ENCODE data around the gene ELL.

Gene ELL

GRCh38 chr19:18442941-18443340 lies 78.9 kb downstream of the ELL start:
- no peak for DNase-seq

- no peak for DNase-seq
Observed at GRCh38 chr19:18441804-18442788, 79.8 kb downstream of the ELL start.

GRCh38 chr19:18440936-18441803 lies 80.7 kb downstream of the ELL start:
- no peak for DNase-seq

DNA sequence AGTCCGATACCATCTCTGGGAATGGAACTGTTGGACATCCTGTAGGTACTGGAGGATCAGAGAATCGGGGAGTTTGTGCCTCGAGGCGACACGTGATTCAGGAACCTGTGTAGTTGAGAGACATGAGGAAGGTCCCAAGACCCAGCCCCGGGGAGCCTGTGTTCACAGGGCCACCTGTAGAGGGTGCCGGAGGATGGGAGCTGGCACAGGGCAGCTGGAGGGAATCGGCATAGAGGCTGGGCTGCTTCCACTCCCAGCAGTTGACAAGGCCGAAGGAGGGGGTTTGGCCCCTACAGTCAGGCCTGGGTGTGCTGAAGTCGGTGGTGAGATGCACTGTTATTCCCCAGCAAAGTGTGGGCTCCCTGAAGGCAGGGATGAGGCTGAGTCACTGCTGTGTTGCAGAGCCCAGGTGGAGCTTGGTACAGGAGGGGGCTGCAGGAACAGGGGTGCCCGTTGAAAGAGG lies 81.4 kb downstream of the ELL start:
- peak in 1 of 2 experiments; percentile 54 for DNase-seq

- DNase-seq: no peak
Observed at GRCh38 chr19:18439910-18440237, 82.0 kb downstream of the ELL start.

DNA sequence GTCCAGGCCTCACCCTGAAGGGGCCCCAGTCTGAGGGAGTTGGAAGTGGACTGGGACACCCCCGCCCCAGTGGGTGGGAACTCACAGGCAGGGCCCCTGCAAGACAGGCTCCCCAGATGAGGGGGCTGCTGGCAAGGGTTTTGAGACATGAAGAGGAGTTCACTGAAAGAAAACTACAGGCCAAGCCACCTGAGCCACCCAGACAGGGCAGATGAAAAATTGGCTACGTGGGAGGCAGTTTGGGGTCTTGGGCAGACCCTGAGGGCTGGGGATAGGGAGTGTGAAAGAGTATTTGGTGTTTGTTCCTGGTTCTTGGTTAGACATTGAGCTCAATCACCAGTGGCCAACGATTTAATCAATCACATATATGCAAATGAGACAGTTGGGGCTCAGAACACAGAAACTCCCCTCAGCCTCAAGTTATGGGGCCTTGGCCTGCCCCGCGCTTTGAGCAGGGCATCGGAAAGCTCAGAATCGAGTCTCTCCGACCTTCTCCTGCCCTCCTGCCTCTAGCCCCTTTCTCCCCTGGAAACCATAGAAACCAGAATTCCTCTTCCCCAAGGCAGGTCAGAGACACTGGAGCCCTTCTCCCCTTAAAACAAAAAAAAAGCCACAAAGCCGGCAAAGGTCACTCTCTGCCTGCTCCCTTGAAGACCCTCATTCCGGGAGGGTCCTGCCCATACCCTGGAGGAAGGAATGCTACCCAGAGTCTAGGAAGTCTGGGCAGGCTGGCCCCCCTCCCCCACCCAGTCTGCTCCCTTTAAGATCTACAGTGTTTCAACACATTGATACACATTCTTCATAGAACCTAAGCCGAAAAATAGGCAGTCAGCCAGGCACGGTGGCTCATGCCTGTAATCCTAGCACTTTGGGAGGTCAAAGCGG lies 82.6 kb downstream of the ELL start:
- no peak for DNase-seq

DNA sequence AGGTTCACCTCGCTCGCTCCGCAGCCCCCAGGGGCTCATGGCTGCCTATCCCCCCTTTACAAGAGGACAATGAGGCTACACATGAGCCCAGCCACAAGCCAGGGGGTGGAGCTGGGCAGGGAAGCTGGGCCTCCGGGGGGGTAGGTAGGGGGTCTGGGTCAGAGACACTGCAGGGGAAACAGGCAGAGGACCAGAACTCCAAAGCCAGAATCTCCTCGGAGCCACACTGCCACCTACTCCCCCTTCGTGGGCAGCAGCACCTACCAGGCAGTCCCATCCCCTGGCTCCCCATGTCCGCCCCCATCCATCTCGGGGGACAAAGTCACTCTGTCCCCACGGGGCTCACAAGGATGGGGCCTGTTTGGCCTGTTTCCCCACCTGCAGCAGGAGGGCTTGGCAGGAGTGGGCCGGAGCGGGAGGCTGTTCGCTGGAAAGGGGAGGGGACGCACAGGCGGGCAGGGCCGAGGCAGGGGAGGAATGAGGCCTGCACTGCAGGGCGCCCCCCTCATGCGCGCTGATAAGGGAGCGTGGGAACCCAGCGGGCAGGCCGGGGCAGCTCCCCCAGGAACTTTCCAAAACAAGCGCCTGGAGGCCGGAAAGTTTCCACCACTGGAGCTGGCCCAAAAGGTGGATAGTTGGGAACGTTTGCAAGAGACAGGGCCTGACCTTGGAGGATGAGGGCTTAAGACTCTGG lies 83.4 kb downstream of the ELL start:
- DNase-seq: no peak

GRCh38 chr19:18437491-18438330 lies 84.2 kb downstream of the ELL start, which contains the start of gene ISYNA1:
TSS of gene ISYNA1 (minus strand) at chr19:18438133. CDS start at chr19:18437979, 154 bp downstream.
- peak; percentile 51 to 53 for DNase-seq

GRCh38 chr19:18436671-18437490 lies 85.0 kb downstream of the ELL start:
- peak; percentile 72 to 80 for DNase-seq

DNA sequence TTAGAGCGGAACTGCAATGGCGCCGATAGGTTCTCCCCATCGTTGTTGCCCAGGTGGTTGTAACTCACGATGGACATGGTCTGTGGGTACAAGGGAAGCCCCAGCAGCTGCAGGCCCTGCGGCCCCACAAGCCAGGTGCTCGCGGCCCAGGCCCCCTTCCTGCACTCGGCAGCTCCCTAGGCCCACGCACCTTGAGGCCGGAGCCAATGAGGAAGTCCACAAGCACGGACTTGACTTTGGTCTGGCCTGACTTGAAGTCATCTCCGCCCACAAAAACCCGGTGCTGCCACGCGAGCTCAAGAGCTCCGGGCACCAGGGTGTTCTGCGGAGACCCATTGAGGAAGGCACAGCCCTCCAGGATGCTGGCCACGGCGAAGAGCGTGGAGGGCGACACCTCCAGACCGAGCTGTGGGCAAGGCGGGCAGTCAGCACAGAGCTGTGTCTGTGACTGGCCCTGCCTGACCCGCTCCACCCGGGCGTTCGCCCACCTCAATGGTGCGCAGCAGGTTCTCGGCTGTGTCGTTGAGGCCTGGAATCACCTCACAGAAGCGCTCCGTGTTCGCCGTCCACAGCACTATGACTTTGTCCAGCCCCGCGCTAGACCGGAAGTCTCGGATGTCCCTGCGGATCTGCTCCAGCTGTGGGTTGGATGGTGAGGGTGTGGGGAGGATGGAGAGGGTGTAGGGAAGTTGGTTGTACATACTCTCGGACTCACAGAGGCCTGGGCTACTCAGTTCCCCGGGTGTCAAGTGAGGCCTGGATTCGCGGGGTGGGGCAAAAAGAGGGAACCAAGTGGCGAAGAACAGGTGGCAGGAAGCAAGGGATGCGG lies 85.8 kb downstream of the ELL start:
- no peak for DNase-seq

- no peak for DNase-seq
Observed at GRCh38 chr19:18435178-18435841, 86.6 kb downstream of the ELL start.

DNA sequence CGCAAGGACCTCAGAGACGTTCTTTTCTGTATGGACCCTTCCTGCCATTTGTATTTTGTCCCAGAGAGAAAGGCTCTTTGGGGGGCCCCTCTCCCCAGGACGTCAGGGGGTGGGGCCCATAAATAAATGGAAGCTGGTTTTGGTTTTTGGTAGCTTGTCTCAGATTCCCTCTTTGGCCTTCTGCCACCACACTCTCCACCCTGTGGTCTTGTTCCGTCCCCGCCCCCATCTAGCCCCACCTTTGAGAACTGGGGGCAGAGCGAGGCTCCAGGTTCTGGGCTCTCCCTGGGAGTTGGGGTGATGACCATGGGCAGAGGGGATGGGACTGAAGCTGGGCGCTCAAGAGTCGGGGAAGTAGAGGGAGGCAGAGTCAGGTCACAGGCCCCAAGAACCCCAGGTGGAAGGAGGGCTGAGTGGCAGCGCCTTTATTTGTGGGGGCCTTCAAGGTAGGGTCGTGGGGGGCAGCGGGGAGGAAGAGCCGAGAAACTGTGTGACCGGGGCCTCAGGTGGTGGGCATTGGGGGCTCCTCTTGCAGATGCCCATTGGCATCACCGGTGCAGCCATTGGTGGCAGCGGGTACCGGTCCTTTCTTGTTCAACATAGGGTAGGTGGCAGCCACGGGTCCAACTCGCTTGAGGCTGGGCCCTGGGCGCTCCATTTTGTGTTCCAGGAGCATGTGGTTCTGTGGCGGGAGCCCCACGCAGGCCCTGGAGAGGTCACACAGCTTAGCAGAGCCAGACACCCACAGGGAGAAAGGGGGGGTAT lies 87.3 kb downstream of the ELL start:
- DNase-seq: no peak

DNA sequence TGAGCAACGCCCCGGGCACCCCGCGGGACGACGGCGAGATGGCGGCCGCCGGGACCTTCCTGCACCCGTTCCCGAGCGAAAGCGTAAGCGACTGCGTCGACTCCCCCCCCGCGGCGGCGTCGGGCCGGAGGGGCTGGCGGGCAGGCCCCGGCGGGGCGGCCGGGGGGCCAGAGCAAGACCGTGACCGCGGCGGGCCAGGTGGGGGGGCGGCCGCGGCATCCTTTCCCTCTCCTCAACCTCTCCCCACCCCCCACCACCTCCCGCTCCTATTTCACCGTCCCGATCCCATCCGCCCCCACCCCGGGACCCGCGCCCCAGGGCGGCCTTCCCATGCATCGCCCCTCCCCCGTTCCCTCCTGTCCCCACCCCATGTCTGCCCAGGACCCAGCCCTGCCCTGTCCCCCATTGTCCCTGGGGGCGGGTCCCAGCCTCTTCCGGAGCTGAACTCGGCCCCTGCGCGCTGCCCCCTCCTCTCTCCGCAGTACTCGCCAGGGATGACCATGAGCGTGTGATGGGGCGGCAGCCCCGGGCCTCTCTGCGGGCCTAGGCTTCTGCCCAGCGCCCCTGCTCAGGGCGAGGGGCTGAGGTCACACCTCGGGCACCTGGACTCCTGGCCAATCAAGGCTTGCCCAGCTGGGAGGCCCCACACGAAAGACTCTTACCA lies 88.0 kb downstream of the ELL start:
- DNase-seq: no peak

GRCh38 chr19:18433015-18433691 lies 88.7 kb downstream of the ELL start:
- DNase-seq: no peak

DNA sequence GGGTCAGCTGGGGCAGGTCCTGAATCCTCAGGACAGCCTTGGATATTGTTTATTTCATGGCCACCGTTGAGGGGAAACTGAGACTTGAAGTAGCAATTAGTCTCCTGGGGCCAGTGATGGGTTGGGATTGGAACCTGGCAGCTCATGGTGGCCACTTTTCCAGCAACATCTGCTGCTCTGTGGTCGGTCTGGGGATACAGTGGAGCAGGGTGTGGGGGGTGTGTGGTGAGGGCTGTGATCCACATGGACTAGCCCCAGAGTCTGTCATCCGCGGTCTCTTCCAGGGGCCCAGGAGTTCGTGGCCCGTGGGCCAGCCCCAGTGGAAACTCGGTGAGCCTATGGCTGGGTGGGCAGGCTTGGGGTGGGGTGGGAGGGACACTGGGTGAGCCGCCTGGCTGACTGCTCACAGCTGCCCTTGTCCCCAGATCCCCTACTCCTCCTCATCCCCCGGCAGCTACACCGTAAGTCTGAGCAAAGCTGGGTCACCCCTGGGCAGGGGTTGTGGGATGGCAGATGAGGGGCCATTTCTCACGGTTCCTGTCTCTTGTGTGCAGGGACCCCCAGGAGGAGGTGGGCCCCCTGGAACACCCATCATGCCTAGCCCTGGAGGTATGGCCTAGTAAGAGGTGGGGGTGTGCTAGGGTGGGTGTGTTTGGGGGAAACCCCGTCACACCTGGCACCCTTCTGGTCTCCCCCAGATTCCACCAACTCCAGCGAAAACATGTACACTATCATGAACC lies 89.4 kb downstream of the ELL start:
- DNase-seq: no peak
